HepG2 (cell line): ENCODE measurements around the gene LRRC45. TPM values are rescaled to one million over a fixed set of nuclear protein-coding genes. Genes with fewer than 3 reads are reported as not detected.
A peak's percentile ranks its signal among the peaks of the same experiment; 100 is the strongest.

Experiments used
- ISL2 ChIP-seq: sonication (generic); formaldehyde crosslinking; IDR thresholded peaks from 2 replicates; pipeline ENCODE4 v1.5.0; 2020; ENCODE audit warnings: missing genetic modification reagents
- NCOA5 ChIP-seq: sonication (generic); formaldehyde crosslinking; IDR thresholded peaks from 2 replicates; pipeline ENCODE4 v1.4.0; 2020; ENCODE audit warnings: missing genetic modification reagents
- NFYB ChIP-seq: sonication (generic); formaldehyde crosslinking; IDR thresholded peaks from 2 replicates; pipeline ENCODE4 v1.4.0; 2020; ENCODE audit warnings: missing genetic modification reagents
- RXRA ChIP-seq: sonication (generic); formaldehyde crosslinking; IDR thresholded peaks from 2 replicates; pipeline ENCODE4 v1.5.1; 2020; ENCODE audit warnings: missing genetic modification reagents
- SNAI1 ChIP-seq: sonication (generic); formaldehyde crosslinking; IDR thresholded peaks from 2 replicates; pipeline ENCODE4 v1.5.0; 2020; ENCODE audit warnings: mild to moderate bottlenecking, missing genetic modification reagents, borderline replicate concordance
- ZBTB7A ChIP-seq: sonication (generic); formaldehyde crosslinking; IDR thresholded peaks from 2 replicates; pipeline ENCODE4 v1.8.0; 2022; ENCODE audit warnings: mild to moderate bottlenecking, missing genetic modification reagents
- ZBTB8A ChIP-seq: sonication (generic); formaldehyde crosslinking; IDR thresholded peaks from 2 replicates; pipeline ENCODE4 v1.4.0; 2020; ENCODE audit warnings: mild to moderate bottlenecking, low read depth, missing genetic modification reagents, borderline replicate concordance
- ZNF326 ChIP-seq: sonication (generic); formaldehyde crosslinking; IDR thresholded peaks from 2 replicates; pipeline ENCODE4 v1.4.0; 2020; ENCODE audit warnings: missing genetic modification reagents, borderline replicate concordance
- ZNF7 ChIP-seq: IDR thresholded peaks from 2 replicates; pipeline ENCODE4 v1.6.1; 2016; ENCODE audit warnings: missing biosample characterization, missing genetic modification reagents
- ZNF724P ChIP-seq: sonication (generic); formaldehyde crosslinking; IDR thresholded peaks from 2 replicates; pipeline ENCODE4 v1.8.0; 2022; ENCODE audit warnings: missing genetic modification reagents, borderline replicate concordance
- ZNF747 ChIP-seq: sonication (generic); formaldehyde crosslinking; IDR thresholded peaks from 2 replicates; pipeline ENCODE4 v1.8.1; 2023; ENCODE audit warnings: missing genetic modification reagents, mild to moderate bottlenecking, borderline replicate concordance
- ZNF879 ChIP-seq: sonication (generic); formaldehyde crosslinking; IDR thresholded peaks from 2 replicates; pipeline ENCODE4 v1.8.1; 2023; ENCODE audit warnings: missing genetic modification reagents
- polyA plus RNA-seq, 8 experiments: library from polyadenylated mRNA; depleted of rRNA in 3 of 8; stranded (reverse) in 7 of 8; unstranded in 1 of 8; fragments of >200 nt; fragmentation: Illumina TruSeq in 4 of 8; extraction: Trizol in 4 of 8; gene quantifications; 2 replicates each; pipeline versions ENCODE4 v1.2.1 to v1.2.3, GENCODE V29; 2011 to 2016; ENCODE audit warnings: low read depth in 4 of 8, missing spikeins in 1 of 8, mixed read lengths in 1 of 8; ENCODE audit not compliant: insufficient read depth in 1 of 8
- total RNA-seq, 5 experiments: library from RNA; depleted of rRNA; stranded (reverse); fragments of >200 nt; fragmentation: Illumina TruSeq; extraction: Trizol; gene quantifications; 2 replicates each; pipeline ENCODE4 v1.2.3, GENCODE V29; 2016; ENCODE audit warnings: low read depth in 1 of 5
- TF ChIP-seq, protein P1 (sequence below), 2 experiments: sonication (generic) in 1 of 2; formaldehyde crosslinking in 1 of 2; IDR thresholded peaks; 2 replicates each; pipeline versions ENCODE4 v1.4.0 to v1.6.1; 2016 to 2020; ENCODE audit warnings: borderline replicate concordance in 1 of 2, low read depth in 1 of 2, mild to moderate bottlenecking in 1 of 2, missing genetic modification reagents in 1 of 2
- TF ChIP-seq, protein P2 (sequence below): sonication (generic); formaldehyde crosslinking; IDR thresholded peaks from 2 replicates; pipeline ENCODE4 v1.4.0; 2020; ENCODE audit warnings: missing genetic modification reagents
- TF ChIP-seq, protein P3 (sequence below): sonication (generic); formaldehyde crosslinking; IDR thresholded peaks from 2 replicates; pipeline ENCODE4 v1.8.0; 2022; ENCODE audit warnings: mild to moderate bottlenecking, missing genetic modification reagents; ENCODE audit not compliant: insufficient replicate concordance
- TF ChIP-seq, protein P4 (sequence below): sonication (generic); formaldehyde crosslinking; IDR thresholded peaks from 2 replicates; pipeline ENCODE4 v1.4.0; 2020; ENCODE audit warnings: missing genetic modification reagents

LRRC45 gene
- total and polyA plus RNA-seq, 2 of the 13 experiments (the other 11 are each of a cell fraction or from before 2014, with no cell fraction given) = 11.6 to 48.1 TPM

DNA sequence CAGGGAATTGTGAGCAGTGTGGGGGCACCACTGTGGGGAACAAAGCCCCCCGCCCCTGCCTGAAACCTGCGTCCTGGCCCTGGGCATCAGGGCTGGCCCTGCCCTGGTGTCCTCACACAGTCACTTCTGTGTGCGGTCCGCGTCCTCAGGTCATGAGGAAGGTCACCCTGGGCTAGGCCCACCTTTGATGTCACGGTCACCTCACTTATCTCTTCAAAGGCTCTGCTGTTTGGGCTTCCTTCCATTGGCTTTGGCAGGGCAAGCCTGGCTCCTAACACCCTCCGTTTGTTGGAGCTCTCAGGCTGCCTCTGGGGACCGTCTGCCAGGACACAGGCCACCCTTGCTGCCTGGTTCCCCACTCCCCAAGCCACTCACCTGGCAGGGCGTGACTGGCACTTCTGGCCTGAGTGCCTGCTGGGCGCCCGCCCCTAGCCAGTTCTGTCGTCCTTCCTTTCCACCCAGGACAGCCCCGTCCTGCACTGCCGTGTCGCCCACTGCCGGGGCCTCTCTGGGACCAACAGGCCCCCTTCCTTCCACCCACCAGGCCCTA lies 9.3 kb upstream of the LRRC45 start (continued):
- TF ChIP-seq, protein P1, sequence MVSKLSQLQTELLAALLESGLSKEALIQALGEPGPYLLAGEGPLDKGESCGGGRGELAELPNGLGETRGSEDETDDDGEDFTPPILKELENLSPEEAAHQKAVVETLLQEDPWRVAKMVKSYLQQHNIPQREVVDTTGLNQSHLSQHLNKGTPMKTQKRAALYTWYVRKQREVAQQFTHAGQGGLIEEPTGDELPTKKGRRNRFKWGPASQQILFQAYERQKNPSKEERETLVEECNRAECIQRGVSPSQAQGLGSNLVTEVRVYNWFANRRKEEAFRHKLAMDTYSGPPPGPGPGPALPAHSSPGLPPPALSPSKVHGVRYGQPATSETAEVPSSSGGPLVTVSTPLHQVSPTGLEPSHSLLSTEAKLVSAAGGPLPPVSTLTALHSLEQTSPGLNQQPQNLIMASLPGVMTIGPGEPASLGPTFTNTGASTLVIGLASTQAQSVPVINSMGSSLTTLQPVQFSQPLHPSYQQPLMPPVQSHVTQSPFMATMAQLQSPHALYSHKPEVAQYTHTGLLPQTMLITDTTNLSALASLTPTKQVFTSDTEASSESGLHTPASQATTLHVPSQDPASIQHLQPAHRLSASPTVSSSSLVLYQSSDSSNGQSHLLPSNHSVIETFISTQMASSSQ (IDR thresholded peaks at IDR 0.05; ENCODE audit: low read depth) = no peak
- TF ChIP-seq, protein P1 (CRISPR knock-in tag; IDR thresholded peaks at IDR 0.05; ENCODE audit: borderline replicate concordance) = peak; percentile 64
- TF ChIP-seq NCOA5 (CRISPR knock-in tag) (no peak), ZBTB8A (no peak), ZNF7 (CRISPR knock-in tag) (no peak), ZNF724P (CRISPR knock-in tag) (no peak), SNAI1 (CRISPR knock-in tag) (no peak), NFYB (no peak), ZBTB7A (CRISPR knock-in tag) (no peak), ZNF879 (CRISPR knock-in tag) (no peak), ISL2 (peak; percentile 45; the same call in 1 of the 2 replicates), RXRA (peak; percentile 89), ZNF326 (CRISPR knock-in tag) (no peak), ZNF747 (CRISPR knock-in tag) (no peak)
- TF ChIP-seq, protein P2, sequence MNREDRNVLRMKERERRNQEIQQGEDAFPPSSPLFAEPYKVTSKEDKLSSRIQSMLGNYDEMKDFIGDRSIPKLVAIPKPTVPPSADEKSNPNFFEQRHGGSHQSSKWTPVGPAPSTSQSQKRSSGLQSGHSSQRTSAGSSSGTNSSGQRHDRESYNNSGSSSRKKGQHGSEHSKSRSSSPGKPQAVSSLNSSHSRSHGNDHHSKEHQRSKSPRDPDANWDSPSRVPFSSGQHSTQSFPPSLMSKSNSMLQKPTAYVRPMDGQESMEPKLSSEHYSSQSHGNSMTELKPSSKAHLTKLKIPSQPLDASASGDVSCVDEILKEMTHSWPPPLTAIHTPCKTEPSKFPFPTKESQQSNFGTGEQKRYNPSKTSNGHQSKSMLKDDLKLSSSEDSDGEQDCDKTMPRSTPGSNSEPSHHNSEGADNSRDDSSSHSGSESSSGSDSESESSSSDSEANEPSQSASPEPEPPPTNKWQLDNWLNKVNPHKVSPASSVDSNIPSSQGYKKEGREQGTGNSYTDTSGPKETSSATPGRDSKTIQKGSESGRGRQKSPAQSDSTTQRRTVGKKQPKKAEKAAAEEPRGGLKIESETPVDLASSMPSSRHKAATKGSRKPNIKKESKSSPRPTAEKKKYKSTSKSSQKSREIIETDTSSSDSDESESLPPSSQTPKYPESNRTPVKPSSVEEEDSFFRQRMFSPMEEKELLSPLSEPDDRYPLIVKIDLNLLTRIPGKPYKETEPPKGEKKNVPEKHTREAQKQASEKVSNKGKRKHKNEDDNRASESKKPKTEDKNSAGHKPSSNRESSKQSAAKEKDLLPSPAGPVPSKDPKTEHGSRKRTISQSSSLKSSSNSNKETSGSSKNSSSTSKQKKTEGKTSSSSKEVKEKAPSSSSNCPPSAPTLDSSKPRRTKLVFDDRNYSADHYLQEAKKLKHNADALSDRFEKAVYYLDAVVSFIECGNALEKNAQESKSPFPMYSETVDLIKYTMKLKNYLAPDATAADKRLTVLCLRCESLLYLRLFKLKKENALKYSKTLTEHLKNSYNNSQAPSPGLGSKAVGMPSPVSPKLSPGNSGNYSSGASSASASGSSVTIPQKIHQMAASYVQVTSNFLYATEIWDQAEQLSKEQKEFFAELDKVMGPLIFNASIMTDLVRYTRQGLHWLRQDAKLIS (CRISPR knock-in tag) = peak; percentile 80; the same call in 1 of the 2 replicates
- TF ChIP-seq, protein P3, sequence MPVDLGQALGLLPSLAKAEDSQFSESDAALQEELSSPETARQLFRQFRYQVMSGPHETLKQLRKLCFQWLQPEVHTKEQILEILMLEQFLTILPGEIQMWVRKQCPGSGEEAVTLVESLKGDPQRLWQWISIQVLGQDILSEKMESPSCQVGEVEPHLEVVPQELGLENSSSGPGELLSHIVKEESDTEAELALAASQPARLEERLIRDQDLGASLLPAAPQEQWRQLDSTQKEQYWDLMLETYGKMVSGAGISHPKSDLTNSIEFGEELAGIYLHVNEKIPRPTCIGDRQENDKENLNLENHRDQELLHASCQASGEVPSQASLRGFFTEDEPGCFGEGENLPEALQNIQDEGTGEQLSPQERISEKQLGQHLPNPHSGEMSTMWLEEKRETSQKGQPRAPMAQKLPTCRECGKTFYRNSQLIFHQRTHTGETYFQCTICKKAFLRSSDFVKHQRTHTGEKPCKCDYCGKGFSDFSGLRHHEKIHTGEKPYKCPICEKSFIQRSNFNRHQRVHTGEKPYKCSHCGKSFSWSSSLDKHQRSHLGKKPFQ (CRISPR knock-in tag) = no peak
- TF ChIP-seq, protein P4, sequence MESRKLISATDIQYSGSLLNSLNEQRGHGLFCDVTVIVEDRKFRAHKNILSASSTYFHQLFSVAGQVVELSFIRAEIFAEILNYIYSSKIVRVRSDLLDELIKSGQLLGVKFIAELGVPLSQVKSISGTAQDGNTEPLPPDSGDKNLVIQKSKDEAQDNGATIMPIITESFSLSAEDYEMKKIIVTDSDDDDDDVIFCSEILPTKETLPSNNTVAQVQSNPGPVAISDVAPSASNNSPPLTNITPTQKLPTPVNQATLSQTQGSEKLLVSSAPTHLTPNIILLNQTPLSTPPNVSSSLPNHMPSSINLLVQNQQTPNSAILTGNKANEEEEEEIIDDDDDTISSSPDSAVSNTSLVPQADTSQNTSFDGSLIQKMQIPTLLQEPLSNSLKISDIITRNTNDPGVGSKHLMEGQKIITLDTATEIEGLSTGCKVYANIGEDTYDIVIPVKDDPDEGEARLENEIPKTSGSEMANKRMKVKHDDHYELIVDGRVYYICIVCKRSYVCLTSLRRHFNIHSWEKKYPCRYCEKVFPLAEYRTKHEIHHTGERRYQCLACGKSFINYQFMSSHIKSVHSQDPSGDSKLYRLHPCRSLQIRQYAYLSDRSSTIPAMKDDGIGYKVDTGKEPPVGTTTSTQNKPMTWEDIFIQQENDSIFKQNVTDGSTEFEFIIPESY = peak; percentile 74
